ENCODE results near the gene GDPGP1. TPM values are rescaled to one million over a fixed set of nuclear protein-coding genes. Genes with fewer than 3 reads are reported as not detected.
A peak's percentile ranks its signal among the peaks of the same experiment; 100 is the strongest.

The GDPGP1 gene
- total RNA-seq, 1 experiment from 2014 or later = 4.3 TPM

DNA sequence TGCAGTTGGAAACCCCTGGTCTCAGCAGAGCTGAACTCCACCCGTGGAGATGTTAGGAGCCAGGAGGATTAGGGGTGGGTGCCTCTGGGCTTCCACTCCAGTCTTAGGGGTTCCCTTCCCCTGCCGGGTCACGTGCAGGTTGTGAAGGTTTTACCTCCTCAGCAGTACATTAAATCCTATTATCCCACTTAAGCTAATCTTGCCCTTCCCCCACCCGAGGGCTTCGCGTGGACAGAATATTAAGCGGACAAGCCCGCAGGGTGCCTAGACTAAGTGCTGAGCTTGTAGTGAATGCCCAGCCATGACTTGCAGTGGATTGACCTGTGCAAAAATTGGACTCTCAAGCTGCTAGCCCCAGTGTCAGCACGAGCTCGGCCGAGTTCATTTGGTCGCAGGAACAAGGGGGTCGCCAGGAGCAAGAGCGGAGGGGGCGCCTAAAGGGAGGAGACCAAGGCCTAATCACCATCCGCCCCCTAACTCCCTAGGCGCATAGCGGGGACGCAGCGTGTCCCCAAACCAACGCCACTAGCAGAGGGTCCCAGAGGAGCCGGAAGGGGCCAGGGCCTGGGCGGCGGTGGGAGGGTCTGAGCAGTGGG is 33.4 kb upstream of the GDPGP1 start:
- Histone ChIP-seq H3K27me3 (replicated peaks) (no peaks in the 10 kb centered on the region), H3K27ac (peak overlapping the region; percentile 11; the same call in 1 of the 2 replicates)

GRCh38 chr15:90201130-90201943 is 32.7 kb upstream of the GDPGP1 start, which contains the start of gene SEMA4B:
TSS of gene SEMA4B (plus strand) at chr15:90201330. CDS start at chr15:90201579, 249 bp downstream.
- peak in 1 of 2 experiments; percentile 52 for DNase-seq (ENCODE audit: low read depth in 1 of 2, low spot score in 2 of 2)
- H3K27me3 ChIP-seq (replicated peaks) = no peaks in the 10 kb centered on the region
- H3K4me3 ChIP-seq = peak within 1 kb of the TSS; percentile 92
- no peaks in the 10 kb centered on the region for H3K9me3 ChIP-seq (replicated peaks)
- peaks cover 5% of the 10 kb centered on the region; the same call in 1 of the 2 replicates for H3K36me3 ChIP-seq
- H3K27ac ChIP-seq = peak within 1 kb of the TSS; percentile 11; the same call in 1 of the 2 replicates
- peaks cover 19% of the 10 kb centered on the region for H3K4me1 ChIP-seq (replicated peaks)

More for the DNA sequence above, 33.4 kb upstream of the GDPGP1 start:
- DNase-seq (ENCODE audit: low read depth in 1 of 2, low spot score in 2 of 2) = no peak
- peaks cover 5% of the 10 kb centered on the region; the same call in 1 of the 2 replicates for H3K36me3 ChIP-seq
- peaks cover 19% of the 10 kb centered on the region for H3K4me1 ChIP-seq (replicated peaks)
- H3K4me3 ChIP-seq = peak overlapping the region; percentile 92
- no peaks in the 10 kb centered on the region for H3K9me3 ChIP-seq (replicated peaks)

- no peak for DNase-seq (ENCODE audit: low read depth in 1 of 2, low spot score in 2 of 2)
- no peaks in the 10 kb centered on the region for H3K27me3 ChIP-seq (replicated peaks)
- no peak overlapping the region for H3K27ac ChIP-seq
- peaks cover 5% of the 10 kb centered on the region; the same call in 1 of the 2 replicates for H3K36me3 ChIP-seq
- H3K4me1 ChIP-seq (replicated peaks) = peaks cover 19% of the 10 kb centered on the region
- H3K9me3 ChIP-seq (replicated peaks) = no peaks in the 10 kb centered on the region
- peak overlapping the region; percentile 92 for H3K4me3 ChIP-seq
Observed at GRCh38 chr15:90201944-90202375, 32.0 kb upstream of the GDPGP1 start.

DNA sequence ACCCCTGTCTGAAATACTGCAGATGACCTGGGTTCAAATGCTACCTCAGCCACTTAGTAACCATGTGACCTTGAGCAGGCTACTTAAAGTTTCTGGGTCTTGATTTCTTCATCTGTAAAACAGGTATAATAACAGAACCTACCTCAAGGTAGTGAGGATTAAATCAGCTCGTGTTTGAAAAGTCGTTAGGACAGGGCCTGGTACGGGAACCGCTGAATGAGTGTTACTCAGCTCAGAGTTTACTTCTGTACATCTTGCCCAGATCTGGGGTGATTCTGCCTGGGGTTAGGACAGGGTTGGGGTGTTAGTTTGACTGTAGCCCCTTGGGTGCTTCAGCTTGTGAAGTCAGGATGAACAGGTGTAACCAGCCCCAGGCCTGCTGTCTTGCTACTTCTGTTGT is 31.1 kb upstream of the GDPGP1 start:
- Histone ChIP-seq H3K4me1 (replicated peaks) (peaks cover 19% of the 10 kb centered on the region), H3K9me3 (replicated peaks) (no peaks in the 10 kb centered on the region), H3K36me3 (peaks cover 5% of the 10 kb centered on the region; the same call in 1 of the 2 replicates), H3K27ac (no peak overlapping the region), H3K27me3 (replicated peaks) (no peaks in the 10 kb centered on the region), H3K4me3 (no peak overlapping the region)
- no peak for DNase-seq (ENCODE audit: low read depth in 1 of 2, low spot score in 2 of 2)

GRCh38 chr15:90203473-90203872 is 30.5 kb upstream of the GDPGP1 start:
- Histone ChIP-seq H3K27ac (no peak overlapping the region), H3K9me3 (replicated peaks) (no peaks in the 10 kb centered on the region), H3K27me3 (replicated peaks) (no peaks in the 10 kb centered on the region), H3K4me3 (no peak overlapping the region), H3K4me1 (replicated peaks) (peaks cover 19% of the 10 kb centered on the region), H3K36me3 (peaks cover 5% of the 10 kb centered on the region; the same call in 1 of the 2 replicates)
- no peak for DNase-seq (ENCODE audit: low read depth in 1 of 2, low spot score in 2 of 2)

DNA sequence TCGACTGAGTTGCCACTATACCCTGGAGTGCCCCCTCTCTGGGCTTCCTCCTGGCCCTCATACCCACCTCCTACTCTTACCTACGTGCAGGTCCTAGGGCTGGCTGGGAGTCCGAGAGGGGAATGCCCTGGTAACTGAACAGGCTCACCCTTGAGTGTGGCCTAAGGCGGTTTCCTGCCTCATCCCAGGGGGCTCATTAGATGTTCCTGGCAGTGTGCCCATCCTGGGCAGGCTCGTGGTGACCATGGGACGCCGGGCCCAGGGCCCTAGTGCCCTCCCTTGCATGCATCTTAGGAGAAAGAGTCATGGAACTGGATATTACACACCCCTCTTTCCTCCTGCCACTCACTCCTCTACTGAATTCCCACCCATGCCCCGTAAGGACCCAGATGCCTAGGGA is 30.1 kb upstream of the GDPGP1 start:
- H3K4me1 ChIP-seq (replicated peaks) = peaks cover 19% of the 10 kb centered on the region
- no peak overlapping the region for H3K27ac ChIP-seq
- H3K27me3 ChIP-seq (replicated peaks) = no peaks in the 10 kb centered on the region
- no peak overlapping the region for H3K4me3 ChIP-seq
- H3K9me3 ChIP-seq (replicated peaks) = no peaks in the 10 kb centered on the region
- peaks cover 5% of the 10 kb centered on the region; the same call in 1 of the 2 replicates for H3K36me3 ChIP-seq
- DNase-seq (ENCODE audit: low read depth in 1 of 2, low spot score in 2 of 2) = peak in 1 of 2 experiments; percentile 62

GRCh38 chr15:90205050-90205848 is 28.8 kb upstream of the GDPGP1 start:
- Histone ChIP-seq H3K27ac (no peak overlapping the region), H3K27me3 (replicated peaks) (no peaks in the 10 kb centered on the region), H3K4me3 (no peak overlapping the region), H3K4me1 (replicated peaks) (peaks cover 19% of the 10 kb centered on the region), H3K36me3 (peaks cover 5% of the 10 kb centered on the region; the same call in 1 of the 2 replicates), H3K9me3 (replicated peaks) (no peaks in the 10 kb centered on the region)
- no peak for DNase-seq (ENCODE audit: low read depth in 1 of 2, low spot score in 2 of 2)

DNA sequence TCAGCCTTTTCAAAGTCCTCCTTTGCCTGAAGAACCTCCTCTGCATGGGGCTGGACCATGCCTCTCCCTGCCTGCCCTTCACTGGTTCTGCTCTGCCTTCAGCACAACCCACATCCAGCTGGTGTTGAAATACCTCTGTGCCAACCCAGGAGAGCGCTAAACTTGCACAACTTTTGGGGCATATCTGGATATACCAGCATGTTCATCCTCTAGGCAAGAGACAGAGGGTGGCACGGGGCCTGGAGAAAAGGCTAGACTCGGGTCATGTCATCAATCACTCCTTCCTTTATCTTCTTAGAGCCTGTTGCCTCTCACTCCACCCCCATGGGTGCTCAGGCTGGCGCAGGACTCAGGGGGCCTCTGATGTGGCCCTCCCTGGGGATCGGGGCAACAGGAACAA is 28.1 kb upstream of the GDPGP1 start:
- DNase-seq (ENCODE audit: low read depth in 1 of 2, low spot score in 2 of 2) = no peak
- peaks cover 5% of the 10 kb centered on the region; the same call in 1 of the 2 replicates for H3K36me3 ChIP-seq
- peaks cover 15% of the 10 kb centered on the region for H3K4me1 ChIP-seq (replicated peaks)
- no peak overlapping the region for H3K27ac ChIP-seq
- no peak overlapping the region for H3K4me3 ChIP-seq
- no peaks in the 10 kb centered on the region for H3K9me3 ChIP-seq (replicated peaks)
- no peaks in the 10 kb centered on the region for H3K27me3 ChIP-seq (replicated peaks)

GRCh38 chr15:90207252-90207651 is 26.8 kb upstream of the GDPGP1 start:
- no peak overlapping the region for H3K27ac ChIP-seq
- no peak for DNase-seq (ENCODE audit: low read depth in 1 of 2, low spot score in 2 of 2)
- no peaks in the 10 kb centered on the region for H3K36me3 ChIP-seq
- H3K9me3 ChIP-seq (replicated peaks) = no peaks in the 10 kb centered on the region
- H3K4me1 ChIP-seq (replicated peaks) = peaks cover 19% of the 10 kb centered on the region
- no peaks in the 10 kb centered on the region for H3K27me3 ChIP-seq (replicated peaks)
- no peak overlapping the region for H3K4me3 ChIP-seq

GRCh38 chr15:90208356-90208755 is 25.7 kb upstream of the GDPGP1 start:
- no peaks in the 10 kb centered on the region for H3K27me3 ChIP-seq (replicated peaks)
- no peak overlapping the region for H3K27ac ChIP-seq
- H3K36me3 ChIP-seq = no peaks in the 10 kb centered on the region
- H3K9me3 ChIP-seq (replicated peaks) = no peaks in the 10 kb centered on the region
- peaks cover 22% of the 10 kb centered on the region for H3K4me1 ChIP-seq (replicated peaks)
- no peak for DNase-seq (ENCODE audit: low read depth in 1 of 2, low spot score in 2 of 2)
- H3K4me3 ChIP-seq = no peak overlapping the region

GRCh38 chr15:90209591-90209990 is 24.4 kb upstream of the GDPGP1 start:
- DNase-seq (ENCODE audit: low read depth in 1 of 2, low spot score in 2 of 2) = no peak
- no peak overlapping the region for H3K4me3 ChIP-seq
- H3K27me3 ChIP-seq (replicated peaks) = no peaks in the 10 kb centered on the region
- H3K27ac ChIP-seq = no peak overlapping the region
- H3K36me3 ChIP-seq = no peaks in the 10 kb centered on the region
- H3K9me3 ChIP-seq (replicated peaks) = no peaks in the 10 kb centered on the region
- H3K4me1 ChIP-seq (replicated peaks) = peaks cover 18% of the 10 kb centered on the region

GRCh38 chr15:90210593-90210992 is 23.4 kb upstream of the GDPGP1 start:
- no peak for DNase-seq (ENCODE audit: low read depth in 1 of 2, low spot score in 2 of 2)
- H3K27ac ChIP-seq = no peak overlapping the region
- no peaks in the 10 kb centered on the region for H3K36me3 ChIP-seq
- no peak overlapping the region for H3K4me3 ChIP-seq
- no peaks in the 10 kb centered on the region for H3K27me3 ChIP-seq (replicated peaks)
- no peaks in the 10 kb centered on the region for H3K9me3 ChIP-seq (replicated peaks)
- peaks cover 18% of the 10 kb centered on the region for H3K4me1 ChIP-seq (replicated peaks)

- Histone ChIP-seq H3K27ac (peak overlapping the region; percentile 69; the same call in 1 of the 2 replicates), H3K36me3 (no peaks in the 10 kb centered on the region), H3K4me3 (no peak overlapping the region), H3K4me1 (replicated peaks) (peaks cover 18% of the 10 kb centered on the region), H3K9me3 (replicated peaks) (no peaks in the 10 kb centered on the region), H3K27me3 (replicated peaks) (no peaks in the 10 kb centered on the region)
- no peak for DNase-seq (ENCODE audit: low read depth in 1 of 2, low spot score in 2 of 2)
Observed at GRCh38 chr15:90211009-90211408, 23.0 kb upstream of the GDPGP1 start.

All from SJSA1 (cell line).